ENCODE data around the gene GSTA3.

DNA sequence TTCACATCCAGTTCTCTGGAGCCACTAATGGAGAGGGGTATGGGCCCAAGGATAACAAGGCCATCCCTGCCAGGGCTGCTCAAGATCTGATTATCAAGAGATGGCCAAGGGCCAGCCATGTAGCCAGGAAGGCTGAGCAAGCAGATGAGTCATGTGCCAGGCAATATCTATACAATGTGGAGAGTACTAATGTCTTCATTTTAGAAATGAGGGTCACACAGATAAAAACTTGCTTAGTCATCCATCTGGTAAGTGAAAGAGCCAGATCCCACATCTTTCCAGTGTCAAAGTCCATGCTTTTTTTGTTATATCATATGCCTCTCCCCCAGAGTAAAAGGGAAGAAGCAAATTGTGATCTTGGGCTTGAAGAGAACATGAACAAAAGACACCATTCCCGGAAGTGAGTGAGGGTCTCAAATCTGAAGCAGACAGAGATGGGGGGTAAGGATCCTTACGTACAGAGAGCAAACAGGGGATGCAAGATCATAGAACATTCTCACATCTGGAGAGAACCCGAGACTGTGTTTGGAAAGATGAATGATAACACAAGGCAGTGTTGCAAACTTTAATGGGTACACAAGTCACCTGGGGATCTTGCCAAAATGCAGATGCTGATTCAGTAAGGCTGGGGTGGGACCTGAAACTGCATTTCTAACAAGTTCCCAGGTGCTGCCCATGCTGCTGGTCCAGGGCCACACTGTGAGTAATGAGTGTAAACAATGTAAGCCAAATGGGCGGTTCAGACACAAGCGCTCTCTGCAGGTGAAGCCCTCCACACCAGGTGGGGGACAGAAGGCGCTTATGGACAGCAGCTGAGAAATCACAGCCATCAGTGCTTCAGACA lies 20.0 kb upstream of the GSTA3 start:
- TF ChIP-seq GATA3 (IDR thresholded peaks at IDR 0.05; ENCODE audit: low read depth, low read length) (no peak), GATA2 (IDR thresholded peaks at IDR 0.05; ENCODE audit: low read depth, low read length) (no peak)

All from SH-SY5Y (cell line).